Vagina (tissue), 2 donors: ENCODE data around the gene TMEM235.
A peak's percentile ranks its signal among the peaks of the same experiment; 100 is the strongest.

Source experiments
- POLR2A ChIP-seq, 2 donors: fragments of 450-650 bp; IDR thresholded peaks; one replicate each; pipeline ENCODE4 v1.6.1; 2017; ENCODE audit warnings: antibody characterized with exemption in 2 of 2, mild to moderate bottlenecking in 2 of 2, moderate library complexity in 2 of 2
- POLR2AphosphoS5 ChIP-seq, 2 donors: sonication (generic); formaldehyde crosslinking; IDR thresholded peaks; one replicate each; pipeline ENCODE4 v1.9.0; 2017; ENCODE audit warnings: antibody characterized with exemption in 2 of 2, mild to moderate bottlenecking in 2 of 2, low read depth in 1 of 2; ENCODE audit not compliant: insufficient read depth in 1 of 2
- TF ChIP-seq, protein P1 (sequence below), 3 experiments: fragments of 450-650 bp in 2 of 3; fragments of 200-600 bp in 1 of 3; sonication (generic) in 1 of 3; IDR thresholded peaks; one replicate each; pipeline ENCODE4 v1.5.1; 2017 to 2019; ENCODE audit warnings: antibody characterized with exemption in 3 of 3, mild to moderate bottlenecking in 2 of 3, moderate library complexity in 2 of 3

DNA sequence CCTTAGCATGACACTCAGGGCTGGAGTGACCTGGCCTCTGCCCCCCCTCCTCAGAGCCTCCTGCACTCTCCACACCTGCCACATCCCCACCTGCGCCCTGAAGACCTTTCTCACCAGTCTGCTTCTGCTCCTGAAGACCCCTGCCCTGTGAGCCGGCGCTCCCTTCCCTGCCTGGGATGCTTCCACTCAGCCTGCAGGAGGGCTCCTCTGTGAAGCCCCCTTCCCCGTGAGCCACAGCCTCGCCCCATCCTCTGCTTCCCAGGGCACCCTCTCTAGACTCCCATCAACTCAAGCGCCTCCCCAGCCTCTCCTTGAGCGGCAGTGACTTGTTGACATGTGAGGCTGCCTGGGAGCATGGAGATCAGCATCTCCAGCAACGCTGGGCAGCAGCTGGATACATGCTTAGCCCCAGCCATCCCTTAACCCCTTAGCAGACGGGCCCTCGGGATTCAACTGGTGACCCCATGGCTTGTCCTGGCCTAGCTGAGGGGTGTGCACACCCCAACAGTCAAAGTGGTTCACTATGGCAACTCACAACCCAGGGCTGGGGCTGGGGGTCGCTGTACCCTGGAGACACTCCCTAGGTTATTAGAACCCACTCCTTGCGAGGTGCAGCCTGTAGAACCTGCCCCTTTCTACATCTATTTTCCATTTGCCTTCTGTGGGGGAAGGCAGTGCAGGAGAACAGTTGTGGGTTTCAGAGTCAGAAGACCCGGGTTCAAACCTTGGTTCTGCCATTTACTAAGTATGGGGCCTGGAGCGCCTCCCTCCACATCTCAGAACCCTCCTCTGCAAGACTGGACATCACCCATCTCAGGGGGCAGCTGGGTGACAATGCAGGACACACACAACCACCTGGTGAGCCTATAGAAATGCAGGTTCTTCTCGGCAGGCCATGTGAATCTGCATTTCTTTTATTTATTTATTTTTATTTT lies 21.5 kb downstream of the TMEM235 start:
- TF ChIP-seq, protein P1, sequence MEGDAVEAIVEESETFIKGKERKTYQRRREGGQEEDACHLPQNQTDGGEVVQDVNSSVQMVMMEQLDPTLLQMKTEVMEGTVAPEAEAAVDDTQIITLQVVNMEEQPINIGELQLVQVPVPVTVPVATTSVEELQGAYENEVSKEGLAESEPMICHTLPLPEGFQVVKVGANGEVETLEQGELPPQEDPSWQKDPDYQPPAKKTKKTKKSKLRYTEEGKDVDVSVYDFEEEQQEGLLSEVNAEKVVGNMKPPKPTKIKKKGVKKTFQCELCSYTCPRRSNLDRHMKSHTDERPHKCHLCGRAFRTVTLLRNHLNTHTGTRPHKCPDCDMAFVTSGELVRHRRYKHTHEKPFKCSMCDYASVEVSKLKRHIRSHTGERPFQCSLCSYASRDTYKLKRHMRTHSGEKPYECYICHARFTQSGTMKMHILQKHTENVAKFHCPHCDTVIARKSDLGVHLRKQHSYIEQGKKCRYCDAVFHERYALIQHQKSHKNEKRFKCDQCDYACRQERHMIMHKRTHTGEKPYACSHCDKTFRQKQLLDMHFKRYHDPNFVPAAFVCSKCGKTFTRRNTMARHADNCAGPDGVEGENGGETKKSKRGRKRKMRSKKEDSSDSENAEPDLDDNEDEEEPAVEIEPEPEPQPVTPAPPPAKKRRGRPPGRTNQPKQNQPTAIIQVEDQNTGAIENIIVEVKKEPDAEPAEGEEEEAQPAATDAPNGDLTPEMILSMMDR (IDR thresholded peaks at IDR 0.05): no peak
- TF ChIP-seq POLR2A (IDR thresholded peaks at IDR 0.05) (no peak), POLR2AphosphoS5 (IDR thresholded peaks at IDR 0.05; ENCODE audit: insufficient read depth in 1 of 2, low read depth in 1 of 2) (peak in 1 of 2 donors; percentile 3)
